BJ (cell line): ENCODE results near the gene DNAH1. TPM values are rescaled to one million over a fixed set of nuclear protein-coding genes. Genes with fewer than 3 reads are reported as not detected.

Source experiments
- CTCF ChIA-PET: fragments of 350-600 bp; formaldehyde crosslinking; extraction: SDS; loops from one replicate; lab custom pipeline; 2021; ENCODE audit warnings: antibody characterized with exemption, inconsistent platforms; lab: Yijun Ruan, JAX
- POLR2A ChIA-PET: fragments of 300-600 bp; sonication (Branson Sonifier 250); formaldehyde crosslinking; extraction: SDS; loops from one replicate; lab custom pipeline; 2021; ENCODE audit warnings: antibody characterized with exemption; lab: Charles Lee
- DNase-seq: peaks from one replicate; pipeline ENCODE4 v3.0.0-alpha.2; 2011; ENCODE audit warnings: low read depth
- H3K27me3 ChIP-seq: 2 replicates; pipeline ENCODE4 v1.6.0; 2011; ENCODE audit warnings: low read length; ENCODE audit not compliant: control insufficient read depth, insufficient read depth
- H3K36me3 ChIP-seq: 2 replicates; pipeline ENCODE4 v1.5.1; 2011; ENCODE audit warnings: low read length; ENCODE audit not compliant: control insufficient read depth, insufficient read depth
- H3K4me3 ChIP-seq: 2 replicates; pipeline ENCODE4 v1.5.1; 2011; ENCODE audit warnings: low read depth, mild to moderate bottlenecking, control low read depth, low read length
- polyA plus RNA-seq: library from polyadenylated mRNA; depleted of rRNA; stranded (reverse); fragments of >200 nt; gene quantifications from 2 replicates; pipeline ENCODE4 v1.2.3, GENCODE V29; 2011
- TF ChIP-seq, protein P1 (sequence below): IDR thresholded peaks from 2 replicates; pipeline ENCODE4 v1.5.1; 2011; ENCODE audit warnings: low read depth, mild to moderate bottlenecking, control low read depth, inconsistent platforms, low read length, moderate library complexity; ENCODE audit not compliant: insufficient read depth

The DNAH1 gene
- polyA plus RNA-seq, 1 experiment: 4.8 TPM

- no peaks in the 10 kb centered on the region for H3K27me3 ChIP-seq
- no peak overlapping the region for H3K4me3 ChIP-seq
- no peak for DNase-seq
- ChIA-PET POLR2A (no interaction called here), CTCF (interaction anchor here (0.8 to 7.3 kb wide), 8 partner anchors 37 to 94 kb away, joined by 3 to 65 read pairs (median 6); partner anchors contain the start of gene TLR9)
- TF ChIP-seq, protein P1, sequence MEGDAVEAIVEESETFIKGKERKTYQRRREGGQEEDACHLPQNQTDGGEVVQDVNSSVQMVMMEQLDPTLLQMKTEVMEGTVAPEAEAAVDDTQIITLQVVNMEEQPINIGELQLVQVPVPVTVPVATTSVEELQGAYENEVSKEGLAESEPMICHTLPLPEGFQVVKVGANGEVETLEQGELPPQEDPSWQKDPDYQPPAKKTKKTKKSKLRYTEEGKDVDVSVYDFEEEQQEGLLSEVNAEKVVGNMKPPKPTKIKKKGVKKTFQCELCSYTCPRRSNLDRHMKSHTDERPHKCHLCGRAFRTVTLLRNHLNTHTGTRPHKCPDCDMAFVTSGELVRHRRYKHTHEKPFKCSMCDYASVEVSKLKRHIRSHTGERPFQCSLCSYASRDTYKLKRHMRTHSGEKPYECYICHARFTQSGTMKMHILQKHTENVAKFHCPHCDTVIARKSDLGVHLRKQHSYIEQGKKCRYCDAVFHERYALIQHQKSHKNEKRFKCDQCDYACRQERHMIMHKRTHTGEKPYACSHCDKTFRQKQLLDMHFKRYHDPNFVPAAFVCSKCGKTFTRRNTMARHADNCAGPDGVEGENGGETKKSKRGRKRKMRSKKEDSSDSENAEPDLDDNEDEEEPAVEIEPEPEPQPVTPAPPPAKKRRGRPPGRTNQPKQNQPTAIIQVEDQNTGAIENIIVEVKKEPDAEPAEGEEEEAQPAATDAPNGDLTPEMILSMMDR: no peak
- peaks cover 18% of the 10 kb centered on the region for H3K36me3 ChIP-seq
Observed at GRCh38 chr3:52290596-52291507, 25.3 kb upstream of the DNAH1 start.

- Histone ChIP-seq H3K4me3 (no peak overlapping the region), H3K27me3 (no peaks in the 10 kb centered on the region), H3K36me3 (peaks cover 18% of the 10 kb centered on the region)
- ChIA-PET POLR2A (no interaction called here), CTCF (interaction anchor here (0.8 to 7.3 kb wide), 11 partner anchors 36 to 155 kb away, joined by 3 to 65 read pairs (median 4); partner anchors contain the start of gene TLR9)
- TF ChIP-seq, protein P1: peak; percentile 57
- DNase-seq: no peak
Observed at GRCh38 chr3:52291508-52292181, 24.5 kb upstream of the DNAH1 start.

DNA sequence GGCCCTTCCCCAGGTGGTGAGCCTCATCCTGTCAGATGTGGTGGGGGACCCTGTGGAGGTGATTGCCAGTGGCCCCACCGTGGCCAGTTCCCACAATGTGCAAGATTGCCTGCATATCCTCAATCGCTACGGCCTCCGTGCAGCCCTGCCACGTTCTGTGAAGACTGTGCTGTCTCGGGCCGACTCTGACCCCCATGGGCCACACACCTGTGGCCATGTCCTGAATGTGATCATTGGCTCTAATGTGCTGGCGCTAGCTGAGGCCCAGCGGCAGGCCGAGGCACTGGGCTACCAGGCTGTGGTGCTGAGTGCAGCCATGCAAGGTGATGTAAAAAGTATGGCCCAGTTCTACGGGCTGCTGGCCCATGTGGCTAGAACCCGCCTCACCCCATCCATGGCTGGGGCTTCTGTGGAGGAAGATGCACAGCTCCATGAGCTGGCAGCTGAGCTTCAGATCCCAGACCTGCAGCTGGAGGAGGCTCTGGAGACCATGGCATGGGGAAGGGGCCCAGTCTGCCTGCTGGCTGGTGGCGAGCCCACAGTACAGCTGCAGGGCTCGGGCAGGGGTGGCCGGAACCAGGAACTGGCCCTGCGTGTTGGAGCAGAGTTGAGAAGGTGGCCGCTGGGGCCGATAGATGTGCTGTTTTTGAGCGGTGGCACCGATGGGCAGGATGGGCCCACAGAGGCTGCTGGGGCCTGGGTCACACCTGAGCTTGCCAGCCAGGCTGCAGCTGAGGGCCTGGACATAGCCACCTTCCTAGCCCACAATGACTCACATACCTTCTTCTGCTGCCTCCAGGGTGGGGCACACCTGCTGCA is 23.7 kb upstream of the DNAH1 start:
- DNase-seq: no peak
- TF ChIP-seq, protein P1: no peak
- no peak overlapping the region for H3K4me3 ChIP-seq
- peaks cover 18% of the 10 kb centered on the region for H3K36me3 ChIP-seq
- ChIA-PET POLR2A (no interaction called here), CTCF (interaction anchor here (0.8 to 7.3 kb wide), 10 partner anchors 22 to 154 kb away, joined by 3 to 65 read pairs (median 4); partner anchors contain the start of gene TLR9)
- H3K27me3 ChIP-seq: no peaks in the 10 kb centered on the region

DNA sequence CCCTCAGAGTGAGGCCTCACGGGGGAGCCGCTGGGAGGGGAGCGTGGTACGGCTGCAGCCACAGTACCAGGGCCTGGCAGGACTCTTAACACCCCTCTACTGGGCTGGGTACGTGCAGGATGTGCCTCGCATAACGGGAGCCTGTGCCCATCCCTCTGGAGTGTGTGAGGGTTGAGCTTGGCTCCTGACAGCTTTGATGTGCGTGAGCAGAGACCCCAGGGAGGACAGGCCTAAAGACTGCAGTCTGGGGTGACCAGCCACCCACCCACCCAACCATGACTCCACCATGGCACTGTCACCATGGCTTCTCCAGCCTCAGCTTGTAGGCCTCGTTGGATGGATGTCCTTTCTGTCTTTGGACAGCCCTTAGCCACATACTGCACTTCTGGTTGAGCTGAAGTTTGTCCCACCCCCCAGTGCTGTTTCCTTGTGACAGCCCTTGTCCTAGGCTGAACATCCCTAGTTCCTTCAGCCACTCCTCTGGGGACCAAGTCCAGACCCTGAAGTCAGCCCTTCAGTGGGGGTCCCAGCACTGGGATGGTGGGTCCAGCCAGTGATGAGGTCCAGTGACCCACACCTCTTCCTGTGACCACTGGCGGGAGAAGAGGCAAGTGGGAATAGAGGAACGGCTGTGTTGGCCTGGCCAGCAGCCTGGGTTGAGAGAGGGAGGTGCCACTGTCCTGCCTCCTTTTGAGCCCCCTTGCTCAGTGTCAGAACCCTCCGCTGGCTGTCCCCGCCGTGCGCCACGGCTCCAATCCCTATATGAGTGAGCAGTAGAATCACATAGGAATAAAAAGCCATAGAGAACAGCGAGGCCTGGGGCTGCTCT is 22.4 kb upstream of the DNAH1 start:
- TF ChIP-seq, protein P1: no peak
- Histone ChIP-seq H3K4me3 (no peak overlapping the region), H3K27me3 (no peaks in the 10 kb centered on the region), H3K36me3 (peaks cover 18% of the 10 kb centered on the region)
- POLR2A ChIA-PET: no interaction called here
- CTCF ChIA-PET: interaction anchor here (1.2 to 7.3 kb wide), 2 partner anchors 21 to 45 kb away, joined by 3 to 65 read pairs; no protein-coding TSS in a partner anchor
- no peak for DNase-seq
